ENCODE measurements around the gene VLDLR.

Gene VLDLR

DNA sequence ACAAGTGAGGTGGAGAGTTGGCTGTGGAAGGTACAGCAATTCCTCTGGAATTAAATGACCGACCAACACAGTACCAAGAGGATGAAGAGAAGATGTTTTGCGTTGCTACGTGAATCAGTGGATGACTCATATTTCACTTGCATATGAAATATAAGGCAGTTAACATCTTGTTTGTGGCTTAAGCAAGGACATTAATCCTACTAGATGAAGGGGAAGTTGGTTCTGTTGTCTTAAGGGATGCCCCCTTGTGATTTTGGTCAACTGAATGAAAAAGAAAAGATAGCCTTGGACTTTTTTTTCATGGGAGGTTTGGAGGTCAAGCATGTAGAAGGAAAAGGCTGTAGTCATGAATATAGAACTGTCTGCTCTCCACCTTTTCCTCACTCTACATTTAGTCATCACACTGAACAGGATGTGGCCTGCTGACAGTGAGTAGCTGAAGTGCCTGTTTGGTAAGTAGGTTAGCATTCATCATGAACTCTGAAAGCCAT lies 33.9 kb downstream of the VLDLR start:
- Histone ChIP-seq H3K9ac (ENCODE audit: low read length in 5 of 5) (no peak overlapping the region), H3K27me3 (ENCODE audit: control insufficient read depth in 5 of 5, insufficient read depth in 4 of 5, low read length in 5 of 5) (no peaks in the 10 kb centered on the region), H3K36me3 (ENCODE audit: control insufficient read depth in 5 of 5, insufficient read depth in 5 of 5, low read length in 5 of 5) (peaks cover 41 to 56% (median 52%) of the 10 kb centered on the region in 5 donors), H3K9me3 (ENCODE audit: control insufficient read depth in 5 of 5, low read length in 5 of 5) (no peaks in the 10 kb centered on the region), H3K27ac (ENCODE audit: low read depth, low read length) (no peak overlapping the region), H3K4me3 (ENCODE audit: low read depth in 1 of 5, low read length in 5 of 5) (no peak overlapping the region), H3K4me1 (ENCODE audit: control insufficient read depth in 5 of 5, insufficient read depth in 5 of 5, low read length in 5 of 5) (peaks cover 0 to 7% (median 0%) of the 10 kb centered on the region in 5 donors)

- no peaks in the 10 kb centered on the region for H3K9me3 ChIP-seq (ENCODE audit: control insufficient read depth in 5 of 5, low read length in 5 of 5)
- H3K27me3 ChIP-seq (ENCODE audit: control insufficient read depth in 5 of 5, insufficient read depth in 4 of 5, low read length in 5 of 5) = no peaks in the 10 kb centered on the region
- H3K4me3 ChIP-seq (ENCODE audit: low read depth in 1 of 5, low read length in 5 of 5) = no peak overlapping the region
- peaks cover 0 to 7% (median 2%) of the 10 kb centered on the region in 5 donors for H3K4me1 ChIP-seq (ENCODE audit: control insufficient read depth in 5 of 5, insufficient read depth in 5 of 5, low read length in 5 of 5)
- H3K36me3 ChIP-seq (ENCODE audit: control insufficient read depth in 5 of 5, insufficient read depth in 5 of 5, low read length in 5 of 5) = peaks cover 22 to 36% (median 32%) of the 10 kb centered on the region in 5 donors
- no peak overlapping the region for H3K27ac ChIP-seq (ENCODE audit: low read depth, low read length)
- H3K9ac ChIP-seq (ENCODE audit: low read length in 5 of 5) = no peak overlapping the region
Observed at GRCh38 chr9:2657427-2657826, 35.8 kb downstream of the VLDLR start.

DNA sequence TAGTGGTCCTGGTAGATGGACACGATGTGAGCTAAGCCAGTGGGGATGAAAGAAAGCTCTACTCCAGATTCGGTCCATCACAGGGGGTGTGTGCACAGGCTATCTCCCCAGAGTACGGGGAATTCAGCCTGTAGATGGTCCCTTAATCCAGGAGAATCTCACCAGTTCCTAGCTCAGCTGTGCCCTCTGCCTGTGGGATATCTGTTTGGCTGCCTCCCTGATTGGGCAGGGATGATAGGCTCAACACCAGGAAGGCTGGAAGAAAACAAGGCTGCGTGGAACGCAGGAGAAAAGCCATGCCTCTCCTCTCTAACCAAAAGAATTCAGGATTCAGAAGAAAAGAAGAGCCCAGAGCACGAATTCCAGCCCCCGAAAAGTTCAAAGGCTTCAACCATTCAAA lies 40.9 kb downstream of the VLDLR start:
- Histone ChIP-seq H3K4me3 (ENCODE audit: low read depth in 1 of 5, low read length in 5 of 5) (no peak overlapping the region), H3K36me3 (ENCODE audit: control insufficient read depth in 5 of 5, insufficient read depth in 5 of 5, low read length in 5 of 5) (no peaks in the 10 kb centered on the region), H3K27me3 (ENCODE audit: control insufficient read depth in 5 of 5, insufficient read depth in 4 of 5, low read length in 5 of 5) (no peaks in the 10 kb centered on the region), H3K27ac (ENCODE audit: low read depth, low read length) (no peak overlapping the region), H3K9me3 (ENCODE audit: control insufficient read depth in 5 of 5, low read length in 5 of 5) (no peaks in the 10 kb centered on the region), H3K9ac (ENCODE audit: low read length in 5 of 5) (no peak overlapping the region), H3K4me1 (ENCODE audit: control insufficient read depth in 5 of 5, insufficient read depth in 5 of 5, low read length in 5 of 5) (peaks cover 4 to 17% (median 14%) of the 10 kb centered on the region in 5 donors)

GRCh38 chr9:2663461-2664173 lies 42.0 kb downstream of the VLDLR start:
- H3K4me3 ChIP-seq (ENCODE audit: low read depth in 1 of 5, low read length in 5 of 5) = no peak overlapping the region
- H3K9ac ChIP-seq (ENCODE audit: low read length in 5 of 5) = peak overlapping the region in 1 of 5 donors; percentile 19
- peaks cover 4 to 17% (median 14%) of the 10 kb centered on the region in 5 donors for H3K4me1 ChIP-seq (ENCODE audit: control insufficient read depth in 5 of 5, insufficient read depth in 5 of 5, low read length in 5 of 5)
- H3K9me3 ChIP-seq (ENCODE audit: control insufficient read depth in 5 of 5, low read length in 5 of 5) = no peaks in the 10 kb centered on the region
- no peaks in the 10 kb centered on the region for H3K27me3 ChIP-seq (ENCODE audit: control insufficient read depth in 5 of 5, insufficient read depth in 4 of 5, low read length in 5 of 5)
- no peaks in the 10 kb centered on the region for H3K36me3 ChIP-seq (ENCODE audit: control insufficient read depth in 5 of 5, insufficient read depth in 5 of 5, low read length in 5 of 5)
- peak overlapping the region; percentile 8 for H3K27ac ChIP-seq (ENCODE audit: low read depth, low read length)

- Histone ChIP-seq H3K4me1 (ENCODE audit: control insufficient read depth in 5 of 5, insufficient read depth in 5 of 5, low read length in 5 of 5) (peaks cover 4 to 17% (median 14%) of the 10 kb centered on the region in 5 donors), H3K4me3 (ENCODE audit: low read depth in 1 of 5, low read length in 5 of 5) (no peak overlapping the region), H3K27me3 (ENCODE audit: control insufficient read depth in 5 of 5, insufficient read depth in 4 of 5, low read length in 5 of 5) (no peaks in the 10 kb centered on the region), H3K9me3 (ENCODE audit: control insufficient read depth in 5 of 5, low read length in 5 of 5) (no peaks in the 10 kb centered on the region), H3K9ac (ENCODE audit: low read length in 5 of 5) (peak overlapping the region in 1 of 5 donors; percentile 19), H3K36me3 (ENCODE audit: control insufficient read depth in 5 of 5, insufficient read depth in 5 of 5, low read length in 5 of 5) (no peaks in the 10 kb centered on the region), H3K27ac (ENCODE audit: low read depth, low read length) (no peak overlapping the region)
Observed at GRCh38 chr9:2664174-2665065, 42.8 kb downstream of the VLDLR start.

DNA sequence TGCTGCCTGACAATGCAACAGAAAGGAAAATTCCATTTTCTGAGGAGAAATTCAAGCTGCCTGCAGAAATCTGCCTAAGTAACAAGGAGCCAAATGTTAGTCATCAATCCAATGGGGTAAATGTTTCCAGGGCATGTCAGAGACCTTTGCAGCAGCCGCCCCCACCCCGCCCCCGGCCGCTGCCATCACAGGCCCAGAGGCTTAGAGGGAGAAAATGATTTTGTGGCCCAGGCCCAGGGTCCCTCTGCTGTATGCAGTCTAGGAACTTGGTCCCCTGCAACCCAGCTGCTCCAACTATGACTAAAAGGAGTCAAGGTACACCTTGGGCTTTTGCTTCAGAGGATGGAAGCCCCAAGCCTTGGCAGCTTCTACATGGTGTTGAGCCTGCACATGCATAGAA lies 45.0 kb downstream of the VLDLR start:
- Histone ChIP-seq H3K27ac (ENCODE audit: low read depth, low read length) (no peak overlapping the region), H3K4me1 (ENCODE audit: control insufficient read depth in 5 of 5, insufficient read depth in 5 of 5, low read length in 5 of 5) (peaks cover 4 to 16% (median 14%) of the 10 kb centered on the region in 5 donors)

GRCh38 chr9:2673161-2673560 lies 51.6 kb downstream of the VLDLR start:
- Histone ChIP-seq H3K27me3 (ENCODE audit: control insufficient read depth in 5 of 5, insufficient read depth in 4 of 5, low read length in 5 of 5) (no peaks in the 10 kb centered on the region), H3K27ac (ENCODE audit: low read depth, low read length) (no peak overlapping the region), H3K9me3 (ENCODE audit: control insufficient read depth in 5 of 5, low read length in 5 of 5) (no peaks in the 10 kb centered on the region), H3K9ac (ENCODE audit: low read length in 5 of 5) (no peak overlapping the region), H3K4me1 (ENCODE audit: control insufficient read depth in 5 of 5, insufficient read depth in 5 of 5, low read length in 5 of 5) (peaks cover 0 to 10% (median 3%) of the 10 kb centered on the region in 5 donors), H3K4me3 (ENCODE audit: low read depth in 1 of 5, low read length in 5 of 5) (no peak overlapping the region), H3K36me3 (ENCODE audit: control insufficient read depth in 5 of 5, insufficient read depth in 5 of 5, low read length in 5 of 5) (no peaks in the 10 kb centered on the region)

More for the DNA sequence above, 45.0 kb downstream of the VLDLR start:
- Histone ChIP-seq H3K27me3 (ENCODE audit: control insufficient read depth in 5 of 5, insufficient read depth in 4 of 5, low read length in 5 of 5) (no peaks in the 10 kb centered on the region), H3K36me3 (ENCODE audit: control insufficient read depth in 5 of 5, insufficient read depth in 5 of 5, low read length in 5 of 5) (no peaks in the 10 kb centered on the region), H3K4me3 (ENCODE audit: low read depth in 1 of 5, low read length in 5 of 5) (no peak overlapping the region), H3K9ac (ENCODE audit: low read length in 5 of 5) (no peak overlapping the region), H3K9me3 (ENCODE audit: control insufficient read depth in 5 of 5, low read length in 5 of 5) (no peaks in the 10 kb centered on the region)

- no peak overlapping the region for H3K9ac ChIP-seq (ENCODE audit: low read length in 5 of 5)
- no peak overlapping the region for H3K27ac ChIP-seq (ENCODE audit: low read depth, low read length)
- H3K9me3 ChIP-seq (ENCODE audit: control insufficient read depth in 5 of 5, low read length in 5 of 5) = no peaks in the 10 kb centered on the region
- peaks cover 0 to 15% (median 5%) of the 10 kb centered on the region in 5 donors for H3K4me1 ChIP-seq (ENCODE audit: control insufficient read depth in 5 of 5, insufficient read depth in 5 of 5, low read length in 5 of 5)
- H3K27me3 ChIP-seq (ENCODE audit: control insufficient read depth in 5 of 5, insufficient read depth in 4 of 5, low read length in 5 of 5) = no peaks in the 10 kb centered on the region
- H3K4me3 ChIP-seq (ENCODE audit: low read depth in 1 of 5, low read length in 5 of 5) = no peak overlapping the region
- no peaks in the 10 kb centered on the region for H3K36me3 ChIP-seq (ENCODE audit: control insufficient read depth in 5 of 5, insufficient read depth in 5 of 5, low read length in 5 of 5)
Observed at GRCh38 chr9:2674141-2674824, 52.7 kb downstream of the VLDLR start.

DNA sequence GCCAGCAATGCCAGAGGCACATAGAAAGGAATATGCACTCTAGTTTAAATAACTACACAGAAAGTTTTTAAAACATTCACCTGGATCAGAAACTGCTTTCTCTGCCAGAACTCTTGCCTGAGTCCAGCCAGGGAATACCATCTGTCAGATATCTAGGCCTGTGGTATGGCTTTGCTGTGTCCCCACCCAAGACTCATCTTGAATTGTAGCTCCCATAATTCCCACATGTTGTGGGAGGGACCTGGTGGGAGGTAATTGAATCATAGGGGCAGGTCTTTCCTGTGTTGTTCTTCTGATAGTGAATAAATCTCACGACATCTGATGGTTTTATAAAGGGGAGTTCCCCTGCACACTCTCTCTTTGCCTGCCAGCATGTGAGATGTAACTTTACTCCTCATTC lies 54.2 kb downstream of the VLDLR start:
- Histone ChIP-seq H3K4me3 (ENCODE audit: low read depth in 1 of 5, low read length in 5 of 5) (no peak overlapping the region), H3K4me1 (ENCODE audit: control insufficient read depth in 5 of 5, insufficient read depth in 5 of 5, low read length in 5 of 5) (peaks cover 0 to 15% (median 5%) of the 10 kb centered on the region in 5 donors), H3K27me3 (ENCODE audit: control insufficient read depth in 5 of 5, insufficient read depth in 4 of 5, low read length in 5 of 5) (no peaks in the 10 kb centered on the region), H3K36me3 (ENCODE audit: control insufficient read depth in 5 of 5, insufficient read depth in 5 of 5, low read length in 5 of 5) (no peaks in the 10 kb centered on the region), H3K9ac (ENCODE audit: low read length in 5 of 5) (no peak overlapping the region), H3K27ac (ENCODE audit: low read depth, low read length) (no peak overlapping the region), H3K9me3 (ENCODE audit: control insufficient read depth in 5 of 5, low read length in 5 of 5) (no peaks in the 10 kb centered on the region)
